Retinal pigment epithelial cell (primary cell): Measurements from ENCODE around the gene SMG9.

Experiments
- DNase-seq: peaks from one replicate; pipeline ENCODE4 v3.0.0-alpha.2; 2010; ENCODE audit warnings: low read depth
- H3K4me3 ChIP-seq: 2 replicates; pipeline ENCODE4 v1.5.1; 2011; ENCODE audit warnings: mild to moderate bottlenecking, low read length, control low read depth, moderate library complexity
- CTCF ChIP-seq: conservative IDR thresholded peaks from 2 replicates; pipeline ENCODE4 v1.5.1; 2011; ENCODE audit warnings: low read depth, low read length, control low read depth, inconsistent platforms

Gene SMG9

DNA sequence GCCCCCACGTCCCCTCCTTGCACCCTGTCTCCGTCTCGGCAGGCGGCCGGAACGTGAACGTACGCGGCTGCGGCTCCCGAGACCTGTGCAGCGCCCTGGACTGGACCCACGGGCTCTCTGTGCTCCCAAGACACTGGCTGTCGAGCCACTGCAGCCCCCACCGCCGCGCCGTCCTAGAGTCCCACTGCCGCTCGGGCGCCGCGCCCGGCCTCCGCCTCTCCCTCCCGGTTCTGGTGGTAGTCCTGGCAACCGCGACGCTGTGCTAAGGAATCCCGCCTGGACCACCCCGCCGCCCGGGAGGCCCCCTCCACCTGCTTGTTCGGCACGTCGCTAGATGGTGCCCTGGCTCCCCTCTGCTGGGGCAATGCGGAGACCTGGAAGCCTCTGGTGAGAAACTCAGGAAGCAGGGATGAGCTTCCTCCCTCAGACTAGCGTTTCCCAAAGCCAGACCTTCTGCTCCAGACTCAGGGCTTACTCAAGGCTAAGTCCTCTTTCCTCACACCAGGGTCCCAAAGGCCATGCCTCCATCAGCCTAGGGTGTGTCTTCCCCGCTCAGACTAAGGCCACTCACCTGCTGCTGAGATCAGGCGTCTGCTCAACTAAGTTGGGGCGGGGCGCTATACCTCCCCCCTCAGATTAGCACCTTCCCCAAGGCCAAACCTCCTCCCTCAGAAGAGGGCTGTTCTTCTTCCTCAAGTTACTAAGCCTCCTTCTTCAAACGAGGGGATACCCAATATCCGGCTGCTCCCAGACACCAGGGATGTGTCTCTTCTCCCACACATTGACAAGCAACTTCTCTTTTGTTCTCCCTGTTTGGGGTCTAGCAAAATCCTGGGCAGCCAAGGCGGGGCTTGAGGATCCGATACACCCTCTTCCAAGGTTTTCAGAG lies 55.0 kb downstream of the SMG9 start:
- TF ChIP-seq CTCF, result peak; percentile 20
- DNase-seq, result no peak
- H3K4me3 ChIP-seq, result no peak overlapping the region

DNA sequence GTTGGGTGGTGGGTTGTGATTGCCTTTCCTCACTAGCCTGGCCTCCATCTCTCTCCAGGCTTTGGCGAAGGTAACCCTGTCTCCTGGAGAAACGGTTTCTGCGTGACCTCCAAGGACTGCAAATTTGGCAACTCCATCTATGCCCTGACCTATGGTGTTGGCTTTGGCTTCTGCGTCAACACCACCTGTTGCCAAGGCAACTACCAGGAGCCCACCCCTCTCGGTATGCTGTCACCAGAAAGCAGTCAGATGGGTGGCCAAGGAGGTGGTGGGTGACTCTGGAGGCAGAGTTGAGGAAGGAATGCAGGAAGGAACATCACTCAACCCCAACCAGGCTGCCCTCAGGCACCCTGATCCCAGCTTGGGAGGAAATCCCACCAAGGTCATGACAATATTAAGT lies 57.5 kb downstream of the SMG9 start:
- no peak overlapping the region for H3K4me3 ChIP-seq
- no peak for DNase-seq
- no peak for TF ChIP-seq CTCF

- DNase-seq, result no peak
- no peak overlapping the region for H3K4me3 ChIP-seq
- TF ChIP-seq CTCF, result no peak
These were observed 58.6 kb downstream of the SMG9 start for GRCh38 chr19:43695985-43696704.

DNA sequence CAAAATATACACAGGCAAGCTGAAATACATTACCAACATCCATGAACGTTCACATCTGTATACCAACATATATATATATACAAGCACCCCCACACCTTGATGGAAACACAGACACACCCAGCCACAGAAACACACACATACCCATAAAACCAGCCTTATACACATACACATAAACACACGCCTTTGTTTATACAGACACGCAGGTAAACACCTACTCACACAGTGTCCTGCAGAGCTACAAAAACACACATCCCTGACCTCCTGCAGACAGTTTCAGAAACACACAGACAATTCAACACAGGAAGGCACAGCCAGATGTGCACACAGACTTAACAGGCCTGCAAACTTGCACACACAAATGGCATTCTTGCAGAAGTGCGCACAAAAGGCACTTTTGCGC lies 60.2 kb downstream of the SMG9 start:
- H3K4me3 ChIP-seq, result no peak overlapping the region
- no peak for DNase-seq
- TF ChIP-seq CTCF, result no peak

- no peak for DNase-seq
- TF ChIP-seq CTCF, result no peak
- no peak overlapping the region for H3K4me3 ChIP-seq
These were observed 61.9 kb downstream of the SMG9 start for GRCh38 chr19:43692877-43693276.

GRCh38 chr19:43692385-43692784 lies 62.4 kb downstream of the SMG9 start:
- DNase-seq, result no peak
- TF ChIP-seq CTCF, result no peak
- no peak overlapping the region for H3K4me3 ChIP-seq

DNA sequence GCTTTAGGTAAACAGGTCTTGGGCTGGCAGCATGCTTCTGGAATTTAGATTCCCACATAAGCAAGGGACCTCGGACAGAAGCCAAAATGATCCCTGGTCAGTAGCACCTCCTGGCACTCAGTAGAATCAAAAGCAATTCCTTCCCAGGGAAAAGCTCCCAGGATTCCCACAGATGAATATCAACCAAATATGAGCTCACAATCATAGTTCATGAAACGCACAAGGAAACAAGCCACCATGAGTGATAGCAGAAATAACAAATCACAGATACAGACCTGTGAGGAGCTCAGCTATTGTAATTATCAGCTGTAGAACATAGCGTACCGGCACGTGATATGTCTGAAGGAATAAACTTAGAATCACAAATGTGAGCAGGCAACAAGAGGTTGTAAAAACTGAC lies 63.0 kb downstream of the SMG9 start:
- H3K4me3 ChIP-seq, result no peak overlapping the region
- DNase-seq, result no peak
- TF ChIP-seq CTCF, result no peak
